ENCODE measurements around the gene SCAF4.

SCAF4 gene

GRCh38 chr21:31726407-31726806 lies 5.5 kb downstream of the SCAF4 start:
- in situ Hi-C loops (cut with HindIII; ENCODE audit: low sequenced_read_pairs), result no loop called here
- no peak overlapping the region for H3K4me3 ChIP-seq (ENCODE audit: low read depth, low read length)
- no peak for DNase-seq (ENCODE audit: low read depth)
- TF ChIP-seq, protein P1, sequence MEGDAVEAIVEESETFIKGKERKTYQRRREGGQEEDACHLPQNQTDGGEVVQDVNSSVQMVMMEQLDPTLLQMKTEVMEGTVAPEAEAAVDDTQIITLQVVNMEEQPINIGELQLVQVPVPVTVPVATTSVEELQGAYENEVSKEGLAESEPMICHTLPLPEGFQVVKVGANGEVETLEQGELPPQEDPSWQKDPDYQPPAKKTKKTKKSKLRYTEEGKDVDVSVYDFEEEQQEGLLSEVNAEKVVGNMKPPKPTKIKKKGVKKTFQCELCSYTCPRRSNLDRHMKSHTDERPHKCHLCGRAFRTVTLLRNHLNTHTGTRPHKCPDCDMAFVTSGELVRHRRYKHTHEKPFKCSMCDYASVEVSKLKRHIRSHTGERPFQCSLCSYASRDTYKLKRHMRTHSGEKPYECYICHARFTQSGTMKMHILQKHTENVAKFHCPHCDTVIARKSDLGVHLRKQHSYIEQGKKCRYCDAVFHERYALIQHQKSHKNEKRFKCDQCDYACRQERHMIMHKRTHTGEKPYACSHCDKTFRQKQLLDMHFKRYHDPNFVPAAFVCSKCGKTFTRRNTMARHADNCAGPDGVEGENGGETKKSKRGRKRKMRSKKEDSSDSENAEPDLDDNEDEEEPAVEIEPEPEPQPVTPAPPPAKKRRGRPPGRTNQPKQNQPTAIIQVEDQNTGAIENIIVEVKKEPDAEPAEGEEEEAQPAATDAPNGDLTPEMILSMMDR (IDR thresholded peaks at IDR 0.05; ENCODE audit: low read depth, low read length, missing control alignments), result no peak

DNA sequence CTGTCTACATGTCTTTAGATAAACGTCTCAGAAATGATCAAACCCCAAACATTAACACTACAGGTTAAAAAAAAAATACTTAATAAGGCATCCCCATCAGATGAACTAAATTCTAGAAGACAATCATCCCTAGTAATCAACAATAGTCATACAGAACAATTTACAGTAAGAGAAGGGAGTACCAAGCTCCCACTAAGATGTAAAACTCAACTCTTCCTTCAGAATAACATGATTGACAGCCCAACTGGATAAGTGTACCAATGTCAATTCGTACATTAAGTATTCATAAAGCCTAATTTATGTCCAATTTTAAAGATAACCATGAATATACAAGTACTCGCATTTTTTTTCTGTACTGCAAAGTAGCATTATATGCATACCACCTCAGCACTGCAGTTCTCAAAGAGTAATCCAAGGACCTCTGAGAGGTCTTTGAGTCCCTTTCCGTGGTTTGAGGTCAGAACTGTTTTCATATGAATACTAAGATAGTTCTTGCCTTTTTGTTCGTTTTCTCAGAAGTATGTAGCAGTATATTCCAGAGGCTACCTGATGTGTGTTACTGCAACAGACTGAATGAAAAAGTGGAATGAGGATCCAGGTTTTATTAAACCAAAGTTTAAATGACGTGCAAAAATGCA lies 6.6 kb downstream of the SCAF4 start:
- in situ Hi-C loops (cut with HindIII; ENCODE audit: low sequenced_read_pairs), result no loop called here
- no peak for DNase-seq (ENCODE audit: low read depth)
- TF ChIP-seq, protein P1 (IDR thresholded peaks at IDR 0.05; ENCODE audit: low read depth, low read length, missing control alignments), result no peak
- H3K4me3 ChIP-seq (ENCODE audit: low read depth, low read length), result no peak overlapping the region

DNA sequence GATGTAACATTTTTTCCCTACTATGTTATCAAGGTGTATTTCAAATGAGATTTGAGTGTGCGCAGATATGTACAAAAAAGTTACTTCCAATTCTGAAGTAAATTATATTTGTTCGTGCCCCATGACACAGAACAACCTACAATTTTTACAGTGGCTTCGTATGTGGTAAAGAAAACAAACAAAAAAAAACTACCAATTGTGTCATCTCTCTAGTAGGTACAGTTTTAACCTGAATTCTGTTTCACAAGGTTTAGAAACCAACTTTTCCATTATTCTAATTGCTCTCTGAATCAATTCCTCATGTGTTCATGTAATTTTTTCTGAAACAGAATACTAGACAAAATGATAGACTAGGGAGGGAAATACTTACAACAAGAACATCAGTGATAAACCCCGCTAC lies 7.4 kb downstream of the SCAF4 start:
- in situ Hi-C loops (cut with HindIII; ENCODE audit: low sequenced_read_pairs), result no loop called here
- no peak overlapping the region for H3K4me3 ChIP-seq (ENCODE audit: low read depth, low read length)
- TF ChIP-seq, protein P1 (IDR thresholded peaks at IDR 0.05; ENCODE audit: low read depth, low read length, missing control alignments), result no peak
- DNase-seq (ENCODE audit: low read depth), result no peak

GRCh38 chr21:31721381-31721780 lies 10.5 kb downstream of the SCAF4 start:
- in situ Hi-C loops (cut with HindIII; ENCODE audit: low sequenced_read_pairs), result no loop called here
- TF ChIP-seq, protein P1 (IDR thresholded peaks at IDR 0.05; ENCODE audit: low read depth, low read length, missing control alignments), result no peak
- H3K4me3 ChIP-seq (ENCODE audit: low read depth, low read length), result no peak overlapping the region
- no peak for DNase-seq (ENCODE audit: low read depth)

GRCh38 chr21:31720739-31721138 lies 11.2 kb downstream of the SCAF4 start:
- TF ChIP-seq, protein P1 (IDR thresholded peaks at IDR 0.05; ENCODE audit: low read depth, low read length, missing control alignments), result no peak
- in situ Hi-C loops (cut with HindIII; ENCODE audit: low sequenced_read_pairs), result no loop called here
- DNase-seq (ENCODE audit: low read depth), result no peak
- H3K4me3 ChIP-seq (ENCODE audit: low read depth, low read length), result no peak overlapping the region

DNA sequence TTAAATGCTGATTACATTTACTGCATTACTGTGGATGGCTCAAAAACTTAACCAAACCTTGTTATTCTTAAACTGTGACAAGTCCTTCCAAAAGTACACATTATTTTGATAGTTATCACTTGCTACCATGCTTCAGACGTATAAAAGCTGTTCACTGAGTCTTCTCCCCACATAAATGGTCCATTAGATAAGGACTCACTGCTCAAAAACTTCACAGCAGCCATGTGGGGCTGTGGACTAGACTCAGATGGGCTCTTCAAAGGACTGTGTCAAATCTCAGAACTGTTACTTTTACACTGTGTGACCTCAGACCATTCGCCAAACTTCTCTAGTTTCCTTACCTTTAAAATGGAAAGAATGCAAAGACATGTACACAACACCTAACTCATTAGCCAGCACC lies 11.6 kb downstream of the SCAF4 start:
- TF ChIP-seq, protein P1 (IDR thresholded peaks at IDR 0.05; ENCODE audit: low read depth, low read length, missing control alignments), result no peak
- H3K4me3 ChIP-seq (ENCODE audit: low read depth, low read length), result no peak overlapping the region
- in situ Hi-C loops (cut with HindIII; ENCODE audit: low sequenced_read_pairs), result no loop called here
- DNase-seq (ENCODE audit: low read depth), result no peak
